Fibroblast of lung (primary cell): Measurements from ENCODE around the gene PLOD2. TPM values are rescaled to one million over a fixed set of nuclear protein-coding genes. Genes with fewer than 3 reads are reported as not detected.
A peak's percentile ranks its signal among the peaks of the same experiment; 100 is the strongest.

Experiments used
- DNase-seq, 2 donors: peaks; one replicate each; pipeline versions ENCODE4 v3.0.0 to v3.0.0-alpha.2; 2010; ENCODE audit warnings: low read depth in 2 of 2
- H2AFZ ChIP-seq: 2 replicates; pipeline ENCODE4 v1.5.1; 2012; ENCODE audit warnings: low read length, control low read depth, inconsistent platforms
- H3K27ac ChIP-seq: 2 replicates; pipeline ENCODE4 v1.5.1; 2011; ENCODE audit warnings: low read length, control low read depth; ENCODE audit not compliant: insufficient read depth
- H3K27me3 ChIP-seq: 2 replicates; pipeline ENCODE4 v1.5.1; 2011; ENCODE audit warnings: mild to moderate bottlenecking, low read length; ENCODE audit not compliant: control insufficient read depth, insufficient read depth
- H3K36me3 ChIP-seq: 2 replicates; pipeline ENCODE4 v1.5.1; 2011; ENCODE audit warnings: low read length; ENCODE audit not compliant: control insufficient read depth, insufficient read depth
- H3K4me1 ChIP-seq: 2 replicates; pipeline ENCODE4 v1.5.1; 2011; ENCODE audit warnings: low read length; ENCODE audit not compliant: control insufficient read depth, insufficient read depth; ENCODE audit errors: extremely low read depth
- H3K4me2 ChIP-seq: 2 replicates; pipeline ENCODE4 v1.5.1; 2011; ENCODE audit warnings: low read length, control low read depth; ENCODE audit not compliant: insufficient read depth; ENCODE audit errors: extremely low read depth
- H3K4me3 ChIP-seq, 4 experiments: fragments of 200-600 bp in 1 of 4; sonication (generic) in 1 of 4; replicated peaks in 1 of 4; 2 replicates each; pipeline ENCODE4 v1.5.1; 2011 to 2016; ENCODE audit warnings: low read length in 4 of 4, low read depth in 3 of 4, mild to moderate bottlenecking in 3 of 4, control low read depth in 2 of 4, inconsistent platforms in 1 of 4, mixed read lengths in 1 of 4; ENCODE audit not compliant: insufficient read depth in 1 of 4; ENCODE audit errors: control extremely low read depth in 1 of 4
- H3K79me2 ChIP-seq: 2 replicates; pipeline ENCODE4 v1.5.1; 2012; ENCODE audit warnings: mild to moderate bottlenecking, low read length, inconsistent platforms; ENCODE audit not compliant: control insufficient read depth, insufficient read depth
- H3K9ac ChIP-seq: 2 replicates; pipeline ENCODE4 v1.5.1; 2011; ENCODE audit warnings: mild to moderate bottlenecking, low read length, control low read depth; ENCODE audit not compliant: insufficient read depth
- H3K9me3 ChIP-seq: 2 replicates; pipeline ENCODE4 v1.5.1; 2012; ENCODE audit warnings: low read depth, low read length; ENCODE audit not compliant: control insufficient read depth, insufficient read depth
- H4K20me1 ChIP-seq: 2 replicates; pipeline ENCODE4 v1.5.1; 2011; ENCODE audit warnings: low read length; ENCODE audit not compliant: control insufficient read depth, insufficient read depth; ENCODE audit errors: extremely low read depth
- EZH2 ChIP-seq: IDR thresholded peaks from 2 replicates; pipeline ENCODE4 v1.5.1; 2012; ENCODE audit warnings: low read length, control low read depth, mild to moderate bottlenecking; ENCODE audit errors: missing control alignments
- polyA plus RNA-seq, 2 donors: library from polyadenylated mRNA; depleted of rRNA in 1 of 2; stranded (reverse) in 1 of 2; unstranded in 1 of 2; fragments of >200 nt; gene quantifications; 2 replicates each; pipeline ENCODE4 v1.2.1, GENCODE V29; 2011 to 2012; ENCODE audit warnings: missing spikeins in 1 of 2
- total RNA-seq: library from RNA; depleted of rRNA; stranded (reverse); fragments of >200 nt; gene quantifications from 2 replicates; pipeline ENCODE4 v1.2.1, GENCODE V29; 2014
- TF ChIP-seq, protein P1 (sequence below), 2 donors: IDR thresholded peaks in 1 of 2; conservative IDR thresholded peaks in 1 of 2; 1 replicate in 1 of 2; 2 replicates in 1 of 2; pipeline ENCODE4 v1.5.1; 2011 to 2012; ENCODE audit warnings: low read length in 2 of 2, control low read depth in 1 of 2, inconsistent platforms in 1 of 2, low read depth in 1 of 2, mild to moderate bottlenecking in 1 of 2

The PLOD2 gene
- total and polyA plus RNA-seq, 2 donors (not counting 1 experiment from before 2014, with no cell fraction given) = 91.8 to 114 TPM

DNA sequence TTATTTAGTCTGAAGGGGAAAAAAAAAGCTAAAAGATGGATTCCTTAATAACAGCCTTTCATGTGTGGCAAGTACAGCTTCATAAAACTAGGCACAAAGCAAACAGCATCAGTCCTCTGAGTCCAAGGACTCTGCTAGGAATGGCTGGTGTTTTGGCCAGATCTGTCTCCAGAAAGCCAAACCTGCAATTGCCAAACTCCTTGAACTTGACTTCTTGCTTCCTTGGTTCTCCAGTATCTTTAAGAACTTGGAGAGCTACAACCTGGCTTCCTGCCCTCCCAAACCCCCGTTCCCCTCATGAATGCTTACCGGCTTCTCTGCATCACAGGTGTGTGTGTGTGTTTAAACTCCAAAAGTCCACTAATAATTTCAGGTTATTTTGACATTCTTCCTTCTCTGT lies 1.6 kb upstream of the PLOD2 start:
- Histone ChIP-seq H3K4me2 (no peak overlapping the region), H3K9me3 (no peaks in the 10 kb centered on the region), H3K79me2 (peaks cover 26% of the 10 kb centered on the region), H3K4me1 (peaks cover 28% of the 10 kb centered on the region), H3K27me3 (no peaks in the 10 kb centered on the region), H3K9ac (no peak overlapping the region), H3K27ac (no peak overlapping the region), H3K36me3 (no peaks in the 10 kb centered on the region), H3K4me3 (no peak overlapping the region), H2AFZ (no peak overlapping the region), H4K20me1 (no peaks in the 10 kb centered on the region)
- DNase-seq = no peak
- TF ChIP-seq, protein P1, sequence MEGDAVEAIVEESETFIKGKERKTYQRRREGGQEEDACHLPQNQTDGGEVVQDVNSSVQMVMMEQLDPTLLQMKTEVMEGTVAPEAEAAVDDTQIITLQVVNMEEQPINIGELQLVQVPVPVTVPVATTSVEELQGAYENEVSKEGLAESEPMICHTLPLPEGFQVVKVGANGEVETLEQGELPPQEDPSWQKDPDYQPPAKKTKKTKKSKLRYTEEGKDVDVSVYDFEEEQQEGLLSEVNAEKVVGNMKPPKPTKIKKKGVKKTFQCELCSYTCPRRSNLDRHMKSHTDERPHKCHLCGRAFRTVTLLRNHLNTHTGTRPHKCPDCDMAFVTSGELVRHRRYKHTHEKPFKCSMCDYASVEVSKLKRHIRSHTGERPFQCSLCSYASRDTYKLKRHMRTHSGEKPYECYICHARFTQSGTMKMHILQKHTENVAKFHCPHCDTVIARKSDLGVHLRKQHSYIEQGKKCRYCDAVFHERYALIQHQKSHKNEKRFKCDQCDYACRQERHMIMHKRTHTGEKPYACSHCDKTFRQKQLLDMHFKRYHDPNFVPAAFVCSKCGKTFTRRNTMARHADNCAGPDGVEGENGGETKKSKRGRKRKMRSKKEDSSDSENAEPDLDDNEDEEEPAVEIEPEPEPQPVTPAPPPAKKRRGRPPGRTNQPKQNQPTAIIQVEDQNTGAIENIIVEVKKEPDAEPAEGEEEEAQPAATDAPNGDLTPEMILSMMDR (conservative IDR thresholded peaks at IDR 0.05 in 1 of 2, IDR thresholded peaks at IDR 0.05 in 1 of 2; ENCODE audit: low read depth in 1 of 2, low read length in 2 of 2) = no peak
- TF ChIP-seq EZH2 = no peak

DNA sequence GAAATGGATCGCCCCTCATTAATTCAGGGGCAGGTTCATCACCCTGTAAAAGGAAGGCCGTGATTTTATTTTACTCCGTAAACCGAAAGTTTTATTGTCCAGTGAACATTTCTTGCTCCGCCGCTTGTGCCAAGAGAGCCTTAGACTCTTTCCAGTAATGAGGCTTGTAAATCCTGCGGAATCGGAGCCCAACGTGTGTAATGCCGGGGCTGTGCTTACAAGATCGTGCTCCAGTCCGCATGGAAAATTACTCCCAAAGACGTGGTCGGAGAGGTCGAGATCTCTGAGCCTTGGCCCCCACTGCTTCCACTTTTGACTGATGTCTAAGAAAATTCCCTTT lies 649 bp upstream of the PLOD2 start:
- H3K27ac ChIP-seq = peak overlapping the region; percentile 81
- no peaks in the 10 kb centered on the region for H3K9me3 ChIP-seq
- H4K20me1 ChIP-seq = no peaks in the 10 kb centered on the region
- no peaks in the 10 kb centered on the region for H3K27me3 ChIP-seq
- no peaks in the 10 kb centered on the region for H3K36me3 ChIP-seq
- H2AFZ ChIP-seq = peak overlapping the region; percentile 15
- H3K4me3 ChIP-seq = peak overlapping the region; percentile 45 to 92 (median 84)
- H3K9ac ChIP-seq = peak overlapping the region; percentile 88
- peak overlapping the region; percentile 76 for H3K4me2 ChIP-seq
- no peak for TF ChIP-seq EZH2
- TF ChIP-seq, protein P1 (conservative IDR thresholded peaks at IDR 0.05 in 1 of 2, IDR thresholded peaks at IDR 0.05 in 1 of 2; ENCODE audit: low read depth in 1 of 2, low read length in 2 of 2) = no peak
- peaks cover 29% of the 10 kb centered on the region for H3K4me1 ChIP-seq
- DNase-seq = peak; percentile 72 to 77
- H3K79me2 ChIP-seq = peaks cover 33% of the 10 kb centered on the region

GRCh38 chr3:146160321-146160963 lies 542 bp downstream of the PLOD2 start:
- Histone ChIP-seq H3K36me3 (no peaks in the 10 kb centered on the region), H4K20me1 (no peaks in the 10 kb centered on the region), H2AFZ (peak overlapping the region; percentile 77), H3K9ac (peak overlapping the region; percentile 88), H3K4me1 (peaks cover 26% of the 10 kb centered on the region), H3K79me2 (peaks cover 37% of the 10 kb centered on the region), H3K4me2 (peak overlapping the region; percentile 95), H3K27ac (peak overlapping the region; percentile 81), H3K9me3 (no peaks in the 10 kb centered on the region), H3K4me3 (peak overlapping the region; percentile 76 to 97 (median 90)), H3K27me3 (no peaks in the 10 kb centered on the region)
- TF ChIP-seq EZH2 = no peak
- TF ChIP-seq, protein P1 (conservative IDR thresholded peaks at IDR 0.05 in 1 of 2, IDR thresholded peaks at IDR 0.05 in 1 of 2; ENCODE audit: low read depth in 1 of 2, low read length in 2 of 2) = peak; percentile 70 to 75
- DNase-seq = peak; percentile 80 to 87
